GM10266 (cell line): ENCODE data around the gene ELL2.

Experiments used
- DNase-seq: peaks from one replicate; pipeline ENCODE4 v3.0.0; 2012; ENCODE audit errors: extremely low spot score
- TF ChIP-seq, protein P1 (sequence below): IDR thresholded peaks from 2 replicates; pipeline ENCODE4 v1.5.1; 2012; ENCODE audit warnings: mild to moderate bottlenecking, low read depth; ENCODE audit not compliant: control insufficient read depth, insufficient read depth; ENCODE audit errors: missing control alignments

ELL2 gene

DNA sequence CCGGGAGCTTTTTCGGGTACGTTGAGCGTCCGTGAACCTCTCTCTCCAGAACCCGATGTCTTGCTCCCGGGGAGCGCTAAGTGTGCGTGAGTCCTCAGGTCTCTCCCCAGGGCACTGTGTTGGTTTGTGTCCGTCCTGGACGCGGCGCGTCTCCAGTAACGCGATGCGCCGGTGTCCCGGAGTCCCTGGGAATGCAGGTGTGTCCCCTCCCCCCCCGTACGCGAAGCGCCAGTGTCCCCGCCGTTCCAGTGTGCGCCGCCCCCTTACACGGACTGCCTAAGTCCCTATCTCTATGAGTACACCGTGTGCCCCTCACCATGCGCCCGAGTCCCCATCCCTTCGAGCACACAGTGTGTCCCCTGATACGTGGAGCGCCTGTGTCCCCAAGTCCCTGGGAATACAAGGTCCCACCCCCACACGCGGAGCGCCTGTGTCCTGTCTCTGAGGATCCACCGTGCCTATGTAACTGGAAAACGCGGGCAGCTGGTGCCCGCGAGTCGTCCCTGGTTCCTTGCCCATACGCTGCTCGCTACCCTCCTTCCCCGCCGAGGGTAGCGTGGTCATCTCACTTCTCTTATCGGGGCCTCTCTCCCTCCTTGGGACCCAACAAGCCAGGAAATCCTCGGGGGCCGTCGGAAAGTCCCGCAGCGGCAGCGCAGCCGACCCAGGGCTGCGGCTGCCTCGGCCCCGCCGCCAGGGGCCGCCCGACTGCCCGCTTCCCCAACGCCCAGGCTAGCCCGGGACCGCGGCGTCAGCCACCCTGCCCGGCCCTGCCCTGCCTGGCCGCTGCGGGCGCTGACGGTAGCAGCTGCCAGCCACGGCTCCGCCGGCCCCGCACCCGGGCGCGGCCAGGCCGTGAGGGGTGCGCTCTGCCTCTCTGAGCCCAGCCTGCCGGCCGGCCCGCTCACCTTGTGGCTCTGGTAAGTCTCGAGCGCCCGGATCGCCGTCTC, 709 bp downstream of the ELL2 start:
- TF ChIP-seq, protein P1, sequence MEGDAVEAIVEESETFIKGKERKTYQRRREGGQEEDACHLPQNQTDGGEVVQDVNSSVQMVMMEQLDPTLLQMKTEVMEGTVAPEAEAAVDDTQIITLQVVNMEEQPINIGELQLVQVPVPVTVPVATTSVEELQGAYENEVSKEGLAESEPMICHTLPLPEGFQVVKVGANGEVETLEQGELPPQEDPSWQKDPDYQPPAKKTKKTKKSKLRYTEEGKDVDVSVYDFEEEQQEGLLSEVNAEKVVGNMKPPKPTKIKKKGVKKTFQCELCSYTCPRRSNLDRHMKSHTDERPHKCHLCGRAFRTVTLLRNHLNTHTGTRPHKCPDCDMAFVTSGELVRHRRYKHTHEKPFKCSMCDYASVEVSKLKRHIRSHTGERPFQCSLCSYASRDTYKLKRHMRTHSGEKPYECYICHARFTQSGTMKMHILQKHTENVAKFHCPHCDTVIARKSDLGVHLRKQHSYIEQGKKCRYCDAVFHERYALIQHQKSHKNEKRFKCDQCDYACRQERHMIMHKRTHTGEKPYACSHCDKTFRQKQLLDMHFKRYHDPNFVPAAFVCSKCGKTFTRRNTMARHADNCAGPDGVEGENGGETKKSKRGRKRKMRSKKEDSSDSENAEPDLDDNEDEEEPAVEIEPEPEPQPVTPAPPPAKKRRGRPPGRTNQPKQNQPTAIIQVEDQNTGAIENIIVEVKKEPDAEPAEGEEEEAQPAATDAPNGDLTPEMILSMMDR = peak; percentile 94
- DNase-seq = peak; percentile 78

DNA sequence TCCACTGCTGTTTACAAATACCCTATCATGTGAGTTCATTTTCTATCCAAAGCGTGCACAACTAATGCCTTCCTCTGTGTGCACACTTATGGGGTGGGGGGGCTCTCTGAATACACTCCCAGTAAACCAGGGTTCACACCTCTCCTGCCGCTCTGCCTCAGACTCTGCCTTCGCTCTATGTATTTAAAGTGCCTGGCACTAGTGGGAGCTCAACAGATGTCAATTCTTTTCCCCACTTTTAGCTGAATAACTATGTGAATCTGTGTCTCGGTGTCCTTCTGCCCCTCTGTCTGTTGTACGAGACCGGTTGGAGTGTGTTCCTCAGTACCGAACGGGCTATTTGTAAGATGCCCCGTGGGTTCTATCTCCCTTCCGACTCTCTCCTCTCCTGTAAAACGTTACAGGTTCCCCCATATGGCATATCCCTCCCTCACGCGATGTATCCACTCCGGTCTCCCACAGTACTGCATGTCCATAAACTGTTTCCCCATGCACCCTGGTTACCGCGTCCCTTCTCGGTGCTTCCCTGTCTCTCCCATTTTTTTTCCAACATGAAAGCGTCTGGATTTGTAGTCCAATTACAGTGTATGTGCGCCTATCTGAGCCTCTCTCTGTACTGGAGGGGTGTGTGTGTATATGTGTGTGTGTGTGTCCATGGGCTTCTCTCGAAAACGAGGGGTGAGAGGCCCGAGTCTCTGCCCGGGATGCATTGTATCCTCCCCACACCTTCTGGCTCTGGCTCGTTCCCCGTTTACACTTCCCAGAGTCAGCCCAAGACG, 1.6 kb downstream of the ELL2 start:
- TF ChIP-seq, protein P1 = no peak
- DNase-seq = peak; percentile 12

- TF ChIP-seq, protein P1 = no peak
- DNase-seq = peak; percentile 17
These were observed 2.4 kb downstream of the ELL2 start for GRCh38 chr5:95959051-95959887.

DNA sequence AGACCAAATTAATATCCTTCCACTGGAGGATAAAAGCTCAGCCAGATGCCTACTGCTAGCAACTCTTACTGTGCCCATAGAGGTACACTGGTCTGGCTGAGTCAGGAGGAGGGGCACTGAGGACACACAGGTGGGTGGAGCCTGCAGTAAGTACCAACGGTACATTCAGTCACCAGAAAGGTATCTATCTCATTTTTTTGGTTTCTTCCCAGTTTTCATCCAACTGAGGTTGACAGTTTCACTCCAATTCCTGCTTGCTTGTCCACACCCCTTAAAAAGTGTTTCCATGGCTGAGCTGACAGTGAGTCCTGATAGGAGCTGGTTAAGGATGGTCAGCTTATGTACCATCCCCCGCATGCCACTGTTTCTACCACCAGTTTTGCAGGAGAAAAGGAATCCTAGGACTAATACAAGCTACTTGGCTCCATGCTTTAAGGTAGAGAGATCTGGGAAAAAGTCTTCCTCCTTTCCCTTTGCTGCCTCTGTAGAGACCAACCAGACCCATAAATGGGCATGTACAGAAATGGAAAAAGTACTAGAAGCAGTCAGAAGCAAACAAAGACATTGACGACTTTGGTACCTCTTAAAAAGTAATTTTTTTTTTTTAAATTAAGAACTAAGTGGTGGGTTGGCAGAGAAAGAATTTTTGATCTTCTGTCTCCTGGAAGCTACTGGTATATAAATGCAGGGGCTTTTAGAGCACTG, 3.2 kb downstream of the ELL2 start:
- no peak for DNase-seq
- TF ChIP-seq, protein P1 = no peak

DNA sequence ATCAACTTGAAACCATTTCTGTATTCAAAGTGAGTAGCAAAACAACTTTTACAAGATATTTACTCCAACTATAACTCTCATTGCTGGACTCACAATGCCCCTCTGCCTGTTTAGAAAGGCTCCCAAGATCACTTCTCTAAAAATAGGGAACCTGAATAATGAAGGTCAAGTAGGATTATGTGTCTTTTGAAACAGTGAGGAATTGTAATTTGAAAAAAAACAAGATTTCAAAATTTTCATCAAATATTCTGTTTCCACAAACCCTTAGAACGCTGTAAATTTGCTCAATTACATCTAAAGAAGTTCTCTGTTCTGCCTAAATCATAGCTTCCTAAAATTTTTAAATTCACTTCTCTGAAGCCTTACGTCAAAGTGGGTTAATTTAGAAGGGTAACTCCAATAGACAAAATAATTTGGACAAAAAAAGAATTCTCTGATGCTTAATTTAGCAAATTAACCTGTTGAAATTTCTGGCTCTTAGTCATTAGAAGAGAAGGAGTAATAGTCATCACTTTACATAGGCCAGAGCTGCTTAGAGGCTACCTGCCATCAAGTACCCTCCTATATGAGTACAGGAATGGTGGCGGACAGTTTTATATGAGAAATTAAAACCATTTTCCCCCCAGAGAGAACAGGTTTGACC, 4.0 kb downstream of the ELL2 start:
- no peak for DNase-seq
- TF ChIP-seq, protein P1 = no peak

DNA sequence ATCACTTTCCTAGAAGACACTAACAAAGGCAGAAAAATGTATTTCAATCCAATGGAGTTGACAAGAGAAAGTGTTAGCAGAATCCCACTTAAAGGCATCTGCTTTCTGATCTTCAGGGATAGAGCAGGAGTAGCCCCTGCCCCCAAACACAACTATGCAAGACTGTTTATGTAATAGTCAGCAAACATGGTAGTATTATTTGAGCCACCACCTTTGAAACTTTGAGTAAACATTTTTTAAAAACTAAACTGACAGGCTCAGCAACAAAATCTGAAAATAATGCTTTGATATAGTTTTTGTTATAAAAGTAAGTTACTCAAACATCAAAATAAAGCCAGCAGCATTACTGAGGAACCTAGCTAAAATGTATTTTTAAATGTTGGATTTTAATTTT, 4.8 kb downstream of the ELL2 start:
- TF ChIP-seq, protein P1 = no peak

More for the DNA sequence above, 4.8 kb downstream of the ELL2 start:
- DNase-seq = no peak
